Rectal smooth muscle tissue (tissue), 1 donor: ENCODE measurements around the gene HSD17B1.

Experiments used
- H3K27ac ChIP-seq: one replicate; pipeline ENCODE4 v1.7.0; 2013; ENCODE audit warnings: low read depth, low read length, inconsistent platforms
- H3K27me3 ChIP-seq: one replicate; pipeline ENCODE4 v1.7.0; 2013; ENCODE audit warnings: low read length; ENCODE audit not compliant: control insufficient read depth, insufficient read depth
- H3K36me3 ChIP-seq: one replicate; pipeline ENCODE4 v1.7.0; 2013; ENCODE audit warnings: low read length; ENCODE audit not compliant: control insufficient read depth, insufficient read depth
- H3K4me1 ChIP-seq: one replicate; pipeline ENCODE4 v1.7.0; 2013; ENCODE audit warnings: low read length; ENCODE audit not compliant: control insufficient read depth, insufficient read depth
- H3K4me3 ChIP-seq: one replicate; pipeline ENCODE4 v1.7.0; 2013; ENCODE audit warnings: low read length
- H3K9ac ChIP-seq: one replicate; pipeline ENCODE4 v1.7.0; 2013; ENCODE audit warnings: low read length

HSD17B1 gene

GRCh38 chr17:42518046-42518754 is 34.5 kb upstream of the HSD17B1 start:
- Histone ChIP-seq H3K36me3 (peaks cover 17% of the 10 kb centered on the region), H3K4me3 (peak overlapping the region; percentile 25), H3K27me3 (no peaks in the 10 kb centered on the region), H3K4me1 (peaks cover 59% of the 10 kb centered on the region), H3K27ac (peak overlapping the region; percentile 97), H3K9ac (no peak overlapping the region)

- Histone ChIP-seq H3K36me3 (peaks cover 17% of the 10 kb centered on the region), H3K4me3 (peak overlapping the region; percentile 11), H3K27ac (peak overlapping the region; percentile 97), H3K4me1 (peaks cover 59% of the 10 kb centered on the region), H3K9ac (peak overlapping the region; percentile 5), H3K27me3 (no peaks in the 10 kb centered on the region)
These were observed 33.8 kb upstream of the HSD17B1 start for GRCh38 chr17:42518755-42519545.

- Histone ChIP-seq H3K4me3 (peak overlapping the region; percentile 11), H3K27me3 (no peaks in the 10 kb centered on the region), H3K9ac (no peak overlapping the region), H3K4me1 (peaks cover 59% of the 10 kb centered on the region), H3K27ac (peak overlapping the region; percentile 97), H3K36me3 (peaks cover 9% of the 10 kb centered on the region)
These were observed 32.9 kb upstream of the HSD17B1 start for GRCh38 chr17:42519546-42520491.

GRCh38 chr17:42520540-42520951 is 32.2 kb upstream of the HSD17B1 start:
- Histone ChIP-seq H3K4me1 (peaks cover 59% of the 10 kb centered on the region), H3K9ac (no peak overlapping the region), H3K36me3 (peaks cover 9% of the 10 kb centered on the region), H3K27ac (peak overlapping the region; percentile 97), H3K27me3 (no peaks in the 10 kb centered on the region), H3K4me3 (no peak overlapping the region)

GRCh38 chr17:42521036-42521435 is 31.7 kb upstream of the HSD17B1 start:
- Histone ChIP-seq H3K36me3 (peaks cover 9% of the 10 kb centered on the region), H3K27me3 (no peaks in the 10 kb centered on the region), H3K9ac (peak overlapping the region; percentile 57), H3K4me3 (peak overlapping the region; percentile 11), H3K27ac (peak overlapping the region; percentile 97), H3K4me1 (peaks cover 59% of the 10 kb centered on the region)

GRCh38 chr17:42521666-42522262 is 31.0 kb upstream of the HSD17B1 start:
- Histone ChIP-seq H3K9ac (peak overlapping the region; percentile 57), H3K27ac (peak overlapping the region; percentile 97), H3K27me3 (no peaks in the 10 kb centered on the region), H3K36me3 (peaks cover 9% of the 10 kb centered on the region), H3K4me1 (peaks cover 59% of the 10 kb centered on the region), H3K4me3 (peak overlapping the region; percentile 11)

- Histone ChIP-seq H3K4me1 (peaks cover 58% of the 10 kb centered on the region), H3K36me3 (peaks cover 9% of the 10 kb centered on the region), H3K4me3 (no peak overlapping the region), H3K27ac (peak overlapping the region; percentile 97), H3K27me3 (no peaks in the 10 kb centered on the region), H3K9ac (no peak overlapping the region)
These were observed 30.4 kb upstream of the HSD17B1 start for GRCh38 chr17:42522263-42522790.

GRCh38 chr17:42522798-42523278 is 29.9 kb upstream of the HSD17B1 start:
- no peak overlapping the region for H3K4me3 ChIP-seq
- no peak overlapping the region for H3K9ac ChIP-seq
- H3K36me3 ChIP-seq, result peaks cover 9% of the 10 kb centered on the region

GRCh38 chr17:42525221-42525620 is 27.5 kb upstream of the HSD17B1 start:
- Histone ChIP-seq H3K4me3 (no peak overlapping the region), H3K36me3 (peaks cover 9% of the 10 kb centered on the region), H3K27me3 (no peaks in the 10 kb centered on the region), H3K9ac (no peak overlapping the region), H3K27ac (no peak overlapping the region), H3K4me1 (peaks cover 31% of the 10 kb centered on the region)

More at GRCh38 chr17:42522798-42523278, 29.9 kb upstream of the HSD17B1 start:
- Histone ChIP-seq H3K4me1 (peaks cover 53% of the 10 kb centered on the region), H3K27me3 (no peaks in the 10 kb centered on the region), H3K27ac (peak overlapping the region; percentile 97)

GRCh38 chr17:42526031-42526444 is 26.7 kb upstream of the HSD17B1 start:
- H3K27ac ChIP-seq, result no peak overlapping the region
- H3K27me3 ChIP-seq, result no peaks in the 10 kb centered on the region
- no peak overlapping the region for H3K9ac ChIP-seq
- H3K36me3 ChIP-seq, result peaks cover 9% of the 10 kb centered on the region
- peaks cover 23% of the 10 kb centered on the region for H3K4me1 ChIP-seq
- H3K4me3 ChIP-seq, result no peak overlapping the region

- Histone ChIP-seq H3K4me3 (no peak overlapping the region), H3K36me3 (no peaks in the 10 kb centered on the region), H3K4me1 (peaks cover 9% of the 10 kb centered on the region), H3K27ac (no peak overlapping the region), H3K27me3 (no peaks in the 10 kb centered on the region), H3K9ac (no peak overlapping the region)
These were observed 24.8 kb upstream of the HSD17B1 start for GRCh38 chr17:42527932-42528331.
